Natural killer cell (primary cell): ENCODE data around the gene S100A2. TPM values are rescaled to one million over a fixed set of nuclear protein-coding genes. Genes with fewer than 3 reads are reported as not detected.
"Not testable (repeated sequence)": the region's sequence is repeated elsewhere in the genome, so short reads cannot be mapped to it uniquely, and the experiment has no call there.

Experiments used
- ATAC-seq, 3 donors: fragments of 150-1000 bp in 2 of 3; fragments of 200-7000 bp in 1 of 3; cut with Tn5 transposase; 1 replicate in 1 of 3; 2 replicates in 2 of 3; pipeline ENCODE4 v1.10.0; 2021; ENCODE audit warnings: mild to moderate bottlenecking in 2 of 3, moderate library complexity in 2 of 3
- DNase-seq, 2 donors: peaks; one replicate each; pipeline versions ENCODE4 v3.0.0 to v3.0.0-alpha.2; 2013 to 2021; ENCODE audit warnings: mixed read lengths in 1 of 2
- H3K27ac ChIP-seq: one replicate; pipeline ENCODE4 v1.5.1; 2013; ENCODE audit warnings: mild to moderate bottlenecking, low read length
- H3K27me3 ChIP-seq: one replicate; pipeline ENCODE4 v1.6.1; 2013; ENCODE audit warnings: low read length; ENCODE audit not compliant: control insufficient read depth, insufficient read depth
- H3K36me3 ChIP-seq: one replicate; pipeline ENCODE4 v1.6.1; 2013; ENCODE audit warnings: low read length; ENCODE audit not compliant: control insufficient read depth, insufficient read depth
- H3K4me1 ChIP-seq: one replicate; pipeline ENCODE4 v1.6.1; 2013; ENCODE audit warnings: low read length; ENCODE audit not compliant: control insufficient read depth, insufficient read depth
- H3K4me3 ChIP-seq: one replicate; pipeline ENCODE4 v1.5.1; 2013; ENCODE audit warnings: low read length
- H3K9me3 ChIP-seq: one replicate; pipeline ENCODE4 v1.6.1; 2013; ENCODE audit warnings: low read length; ENCODE audit not compliant: control insufficient read depth, insufficient read depth
- H3K27ac Mint-ChIP-seq, 2 donors: one replicate each; pipeline ENCODE4 v1.8.0; 2022; ENCODE audit warnings: mild to moderate bottlenecking in 2 of 2, mixed read lengths in 2 of 2, moderate library complexity in 1 of 2
- H3K27me3 Mint-ChIP-seq, 2 donors: one replicate each; pipeline ENCODE4 v1.8.0; 2022; ENCODE audit warnings: low read depth in 2 of 2, mixed read lengths in 2 of 2
- H3K36me3 Mint-ChIP-seq: one replicate; pipeline ENCODE4 v1.8.0; 2022; ENCODE audit warnings: mixed read lengths
- H3K4me1 Mint-ChIP-seq, 2 donors: one replicate each; pipeline ENCODE4 v1.8.0; 2022; ENCODE audit warnings: mixed read lengths in 2 of 2
- H3K4me3 Mint-ChIP-seq: one replicate; pipeline ENCODE4 v1.8.0; 2022; ENCODE audit warnings: mild to moderate bottlenecking, moderate library complexity, mixed read lengths
- H3K9me3 Mint-ChIP-seq, 2 donors: one replicate each; pipeline ENCODE4 v1.8.0; 2022; ENCODE audit warnings: mixed read lengths in 2 of 2
- WGBS: methylation state at CpG from one replicate; pipeline ENCODE4 v1.1.7; 2013; ENCODE audit warnings: missing lambda C conversion rate; ENCODE audit not compliant: insufficient coverage; 5-methylcytosine and 5-hydroxymethylcytosine counted together
- intact Hi-C: fragments of 100-400 bp; cut with micrococcal nuclease; formaldehyde crosslinking; loops from one replicate; pipeline ENCODE4 v1.14.2; 2022
- total RNA-seq, 4 donors: library from RNA; stranded (reverse); fragments of 120-200 nt in 1 of 4; gene quantifications; one replicate each; pipeline versions ENCODE4 v1.2.3 to v1.2.4, GENCODE V29; 2013 to 2022
- TF ChIP-seq, protein P1 (sequence below): fragments of 200-600 bp; IDR thresholded peaks from one replicate; pipeline ENCODE4 v1.8.0; 2022; ENCODE audit warnings: antibody characterized with exemption

S100A2 gene
- total RNA-seq, 3 donors from 2014 or later (not counting 1 experiment from before 2014, with no cell fraction given), result not detected

DNA sequence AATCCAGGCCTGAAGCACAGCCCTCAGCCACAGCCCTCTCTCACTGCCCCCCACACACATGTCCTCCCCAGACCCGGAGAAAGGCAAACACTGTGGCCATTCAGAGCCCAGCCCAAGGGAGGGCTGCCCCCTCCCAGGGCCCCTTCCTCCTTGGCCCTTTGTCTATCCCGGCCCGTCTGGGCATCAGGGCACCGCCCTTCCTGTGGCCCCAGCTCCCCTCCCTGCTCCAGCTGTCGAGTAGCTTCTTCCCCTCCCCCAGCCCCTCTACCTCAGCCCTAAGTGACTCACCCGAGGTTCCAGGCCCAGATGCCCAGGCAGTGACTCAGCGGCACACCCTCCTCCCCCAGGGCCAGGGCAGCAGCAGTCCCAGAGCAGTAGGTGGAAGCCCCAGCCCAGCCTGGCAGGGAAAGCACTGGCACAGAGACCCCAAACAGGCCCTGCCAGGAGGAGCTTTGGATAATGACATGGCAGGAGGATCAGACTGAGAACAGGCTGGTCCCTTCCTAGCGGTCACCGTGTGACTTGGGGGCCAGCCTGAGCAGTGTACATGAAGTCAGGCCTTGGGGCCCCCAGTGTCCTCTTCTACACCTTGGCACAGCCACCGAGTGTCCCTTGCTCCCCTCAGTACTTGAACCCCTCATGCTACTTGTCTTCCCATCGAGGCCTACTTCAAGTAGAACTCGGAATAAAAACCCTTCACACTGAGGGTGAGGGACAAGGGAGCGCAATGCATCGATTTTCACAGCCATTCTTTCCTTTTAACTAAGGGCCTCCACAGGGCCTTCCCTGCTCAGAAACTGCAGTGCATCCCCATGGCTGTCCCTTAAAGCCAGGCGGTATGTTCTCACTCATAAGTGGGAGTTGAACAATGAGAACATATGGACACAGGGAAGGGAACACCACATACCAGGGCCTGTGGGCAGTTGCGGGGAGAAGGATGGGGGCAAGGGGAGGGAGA lies 1.0 kb upstream of the S100A2 start:
- intact Hi-C loops, result no loop called here
- TF ChIP-seq, protein P1, sequence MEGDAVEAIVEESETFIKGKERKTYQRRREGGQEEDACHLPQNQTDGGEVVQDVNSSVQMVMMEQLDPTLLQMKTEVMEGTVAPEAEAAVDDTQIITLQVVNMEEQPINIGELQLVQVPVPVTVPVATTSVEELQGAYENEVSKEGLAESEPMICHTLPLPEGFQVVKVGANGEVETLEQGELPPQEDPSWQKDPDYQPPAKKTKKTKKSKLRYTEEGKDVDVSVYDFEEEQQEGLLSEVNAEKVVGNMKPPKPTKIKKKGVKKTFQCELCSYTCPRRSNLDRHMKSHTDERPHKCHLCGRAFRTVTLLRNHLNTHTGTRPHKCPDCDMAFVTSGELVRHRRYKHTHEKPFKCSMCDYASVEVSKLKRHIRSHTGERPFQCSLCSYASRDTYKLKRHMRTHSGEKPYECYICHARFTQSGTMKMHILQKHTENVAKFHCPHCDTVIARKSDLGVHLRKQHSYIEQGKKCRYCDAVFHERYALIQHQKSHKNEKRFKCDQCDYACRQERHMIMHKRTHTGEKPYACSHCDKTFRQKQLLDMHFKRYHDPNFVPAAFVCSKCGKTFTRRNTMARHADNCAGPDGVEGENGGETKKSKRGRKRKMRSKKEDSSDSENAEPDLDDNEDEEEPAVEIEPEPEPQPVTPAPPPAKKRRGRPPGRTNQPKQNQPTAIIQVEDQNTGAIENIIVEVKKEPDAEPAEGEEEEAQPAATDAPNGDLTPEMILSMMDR, result no peak
- H3K36me3 Mint-ChIP-seq, result no peaks in the 10 kb centered on the region
- no peak overlapping the region for H3K4me3 ChIP-seq
- peaks cover 0 to 12% of the 10 kb centered on the region in 2 donors for H3K27me3 Mint-ChIP-seq
- H3K27ac ChIP-seq, result peak overlapping the region; percentile 81
- peak overlapping the region; percentile 67 to 98 for H3K27ac Mint-ChIP-seq
- H3K4me1 ChIP-seq, result peaks cover 37% of the 10 kb centered on the region
- ATAC-seq, result peak; percentile 86 to 88 (median 87)
- H3K4me1 Mint-ChIP-seq, result peaks cover 25 to 34% of the 10 kb centered on the region in 2 donors
- DNase-seq, result peak; percentile 74 to 77
- H3K4me3 Mint-ChIP-seq, result no peak overlapping the region
- whole genome bisulfite sequencing, result 55% methylated on average over 16 of the region's 16 CpGs
- H3K36me3 ChIP-seq, result no peaks in the 10 kb centered on the region
- no peaks in the 10 kb centered on the region for H3K27me3 ChIP-seq
- no peaks in the 10 kb centered on the region for H3K9me3 Mint-ChIP-seq
- no peaks in the 10 kb centered on the region for H3K9me3 ChIP-seq

DNA sequence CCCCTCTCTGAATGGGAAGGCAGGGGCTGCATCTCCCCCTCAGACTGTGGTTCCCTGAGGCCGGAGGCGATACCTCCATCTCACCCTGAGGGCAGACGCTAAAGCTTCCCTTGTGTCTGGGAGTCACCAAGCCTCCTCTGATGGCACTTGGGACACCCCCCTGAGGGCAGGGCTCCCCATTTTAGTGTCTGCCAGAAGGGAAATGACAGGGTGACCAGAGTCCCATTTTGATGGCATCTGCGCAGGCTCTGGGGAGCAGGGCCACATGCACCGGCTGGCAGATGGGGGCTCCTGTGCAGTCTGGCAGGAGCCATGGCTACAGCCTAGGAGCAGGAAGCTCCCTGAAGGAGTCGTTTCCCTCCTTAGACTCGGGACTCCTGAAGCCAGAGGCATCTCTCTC lies 1.7 kb downstream of the S100A2 start:
- Histone ChIP-seq H3K27me3 (no peaks in the 10 kb centered on the region), H3K36me3 (no peaks in the 10 kb centered on the region), H3K4me3 (no peak overlapping the region), H3K4me1 (peaks cover 37% of the 10 kb centered on the region), H3K9me3 (no peaks in the 10 kb centered on the region), H3K27ac (no peak overlapping the region)
- intact Hi-C loops, result no loop called here
- WGBS, result 94% methylated on average over 7 of the region's 7 CpGs
- H3K4me1 Mint-ChIP-seq, result peaks cover 25 to 34% of the 10 kb centered on the region in 2 donors
- no peaks in the 10 kb centered on the region for H3K27me3 Mint-ChIP-seq
- no peaks in the 10 kb centered on the region for H3K9me3 Mint-ChIP-seq
- H3K36me3 Mint-ChIP-seq, result no peaks in the 10 kb centered on the region
- DNase-seq, result no peak
- TF ChIP-seq, protein P1, result no peak
- ATAC-seq, result no peak
- no peak overlapping the region for H3K27ac Mint-ChIP-seq
- H3K4me3 Mint-ChIP-seq, result no peak overlapping the region

DNA sequence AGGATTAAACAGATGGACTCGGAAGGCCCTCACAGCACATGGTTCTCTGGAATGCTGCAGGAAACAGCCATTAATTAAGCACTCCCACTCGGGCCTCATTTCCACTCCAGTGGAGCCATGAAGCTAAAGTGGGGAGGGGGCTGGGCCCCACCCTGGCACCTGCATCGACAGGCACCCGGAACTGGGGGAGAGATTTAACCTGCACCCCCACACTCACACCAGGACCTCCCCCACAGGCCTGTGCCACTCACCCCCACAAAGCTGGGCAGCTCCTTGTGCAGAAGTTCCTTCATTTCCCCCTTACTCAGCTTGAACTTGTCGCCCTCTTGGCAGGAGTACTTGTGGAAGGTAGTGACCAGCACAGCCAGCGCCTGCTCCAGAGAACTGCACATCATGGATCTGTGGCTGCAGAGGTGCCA lies 2.2 kb downstream of the S100A2 start:
- intact Hi-C loops, result no loop called here
- Histone ChIP-seq H3K9me3 (no peaks in the 10 kb centered on the region), H3K27me3 (no peaks in the 10 kb centered on the region), H3K27ac (no peak overlapping the region), H3K36me3 (no peaks in the 10 kb centered on the region), H3K4me3 (no peak overlapping the region), H3K4me1 (peaks cover 34% of the 10 kb centered on the region)
- H3K9me3 Mint-ChIP-seq, result no peaks in the 10 kb centered on the region
- no peak overlapping the region for H3K27ac Mint-ChIP-seq
- no peaks in the 10 kb centered on the region for H3K27me3 Mint-ChIP-seq
- no peak overlapping the region for H3K4me3 Mint-ChIP-seq
- TF ChIP-seq, protein P1, result no peak
- H3K4me1 Mint-ChIP-seq, result peaks cover 21 to 30% of the 10 kb centered on the region in 2 donors
- H3K36me3 Mint-ChIP-seq, result no peaks in the 10 kb centered on the region
- DNase-seq (no peak), ATAC-seq (no peak)
- WGBS, result 94% methylated on average over 5 of the region's 6 CpGs

DNA sequence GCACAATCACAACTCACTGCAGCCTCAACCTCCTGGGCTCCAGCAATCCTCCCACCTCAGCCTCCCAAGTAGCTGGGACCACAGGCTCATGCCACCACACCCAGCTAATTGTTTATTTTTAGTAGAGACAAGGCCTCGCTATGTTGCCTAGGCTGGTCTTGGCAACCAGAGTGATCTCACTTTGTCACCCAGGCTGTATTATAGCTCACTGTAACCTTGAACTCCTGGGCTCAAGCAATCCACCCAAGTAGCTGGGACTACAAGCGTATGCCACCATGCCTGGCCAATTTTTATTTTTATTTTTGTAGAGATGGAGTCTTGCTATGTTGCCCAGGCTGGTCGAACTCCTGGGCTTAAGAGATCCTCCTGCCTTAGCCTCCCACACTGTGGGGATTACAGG lies 3.6 kb downstream of the S100A2 start:
- H3K27me3 ChIP-seq, H3K27me3 Mint-ChIP-seq, H3K36me3 Mint-ChIP-seq, H3K27ac Mint-ChIP-seq, H3K9me3 Mint-ChIP-seq, DNase-seq, H3K9me3 ChIP-seq, intact Hi-C loops, H3K36me3 ChIP-seq, ATAC-seq, H3K4me3 Mint-ChIP-seq, H3K27ac ChIP-seq, H3K4me3 ChIP-seq: not testable (repeated sequence)
- WGBS, result 92% methylated on average over 3 of the region's 3 CpGs
- peaks cover 19% of the 10 kb centered on the region for H3K4me1 ChIP-seq
- peaks cover 12 to 20% of the 10 kb centered on the region in 2 donors for H3K4me1 Mint-ChIP-seq
